ENCODE measurements around the gene HMOX1. TPM values are rescaled to one million over a fixed set of nuclear protein-coding genes. Genes with fewer than 3 reads are reported as not detected.
A peak's percentile ranks its signal among the peaks of the same experiment; 100 is the strongest.

The HMOX1 gene
- total and polyA plus RNA-seq, 2 of the 13 experiments (the other 11 are each of a cell fraction or from before 2014, with no cell fraction given) = 53.6 to 67.4 TPM

GRCh38 chr22:35380537-35381423 is at the start of gene HMOX1 (continued):
- TF ChIP-seq PRMT3 (CRISPR knock-in tag; IDR thresholded peaks at IDR 0.05; ENCODE audit: borderline replicate concordance, low read depth) (no peak), ZMYM2 (CRISPR knock-in tag; IDR thresholded peaks at IDR 0.05) (no peak), ZNF230 (CRISPR knock-in tag; IDR thresholded peaks at IDR 0.05) (0 out of 2 replicates have a peak, but pooled peaks have one; percentile 44), ZNF431 (CRISPR knock-in tag; IDR thresholded peaks at IDR 0.05; ENCODE audit: borderline replicate concordance, low read depth) (peak; percentile 46; the same call in 1 of the 2 replicates), NR2F6 (IDR thresholded peaks at IDR 0.05) (no peak), NR2F6 (CRISPR knock-in tag; IDR thresholded peaks at IDR 0.05) (peak; percentile 73; the same call in 1 of the 2 replicates), ZFP91 (CRISPR knock-in tag; IDR thresholded peaks at IDR 0.05; ENCODE audit: borderline replicate concordance) (peak; percentile 88), POGK (CRISPR knock-in tag; conservative IDR thresholded peaks at IDR 0.05) (no peak), ZNF569 (CRISPR knock-in tag; IDR thresholded peaks at IDR 0.05; ENCODE audit: borderline replicate concordance) (no peak), REST (IDR thresholded peaks at IDR 0.05; ENCODE audit: borderline replicate concordance in 1 of 2, low read depth in 1 of 2, low read length in 2 of 2) (peak in 1 of 2 experiments; percentile 42; a peak in 1 of 4 replicates), RORA (CRISPR knock-in tag; IDR thresholded peaks at IDR 0.05) (0 out of 2 replicates have a peak, but pooled peaks have one; percentile 39), GPN1 (CRISPR knock-in tag; IDR thresholded peaks at IDR 0.05; ENCODE audit: borderline replicate concordance) (no peak), REXO4 (CRISPR knock-in tag; IDR thresholded peaks at IDR 0.05; ENCODE audit: borderline replicate concordance) (no peak), ZBTB25 (CRISPR knock-in tag; IDR thresholded peaks at IDR 0.05) (0 out of 2 replicates have a peak, but pooled peaks have one; percentile 61), ZNF800 (CRISPR knock-in tag; IDR thresholded peaks at IDR 0.05) (peak; percentile 69; the same call in 1 of the 2 replicates), KDM2A (CRISPR knock-in tag; IDR thresholded peaks at IDR 0.05; ENCODE audit: borderline replicate concordance, low read depth) (peak; percentile 83; the same call in 1 of the 2 replicates), SIN3B (IDR thresholded peaks at IDR 0.05; ENCODE audit: low read length) (no peak)
